NCI-H446 (cell line): ENCODE results near the gene PLCB1.

ENCODE experiments used
- DNase-seq, 2 experiments: peaks; one replicate each; lab custom pipeline; 2025; lab: John Stamatoyannopoulos, UW

The PLCB1 gene

GRCh38 chr20:8505476-8506200 is 373.6 kb downstream of the PLCB1 start:
- peak in 1 of 2 experiments; percentile 39 for DNase-seq

- DNase-seq: no peak
These were observed 375.2 kb downstream of the PLCB1 start for GRCh38 chr20:8507231-8507630.

GRCh38 chr20:8509809-8510208 is 377.7 kb downstream of the PLCB1 start:
- DNase-seq: peak in 1 of 2 experiments; percentile 38

GRCh38 chr20:8510808-8511207 is 378.7 kb downstream of the PLCB1 start:
- DNase-seq: no peak

- DNase-seq: no peak
These were observed 379.9 kb downstream of the PLCB1 start for GRCh38 chr20:8512003-8512402.

GRCh38 chr20:8515810-8516435 is 383.9 kb downstream of the PLCB1 start:
- peak; percentile 80 to 91 for DNase-seq

GRCh38 chr20:8518878-8519277 is 386.8 kb downstream of the PLCB1 start:
- DNase-seq: no peak

- no peak for DNase-seq
These were observed 387.8 kb downstream of the PLCB1 start for GRCh38 chr20:8519887-8520286.

- no peak for DNase-seq
These were observed 390.1 kb downstream of the PLCB1 start for GRCh38 chr20:8522168-8522567.

GRCh38 chr20:8523684-8524083 is 391.6 kb downstream of the PLCB1 start:
- DNase-seq: peak; percentile 58 to 65

GRCh38 chr20:8524101-8525016 is 392.3 kb downstream of the PLCB1 start:
- peak; percentile 28 to 38 for DNase-seq

GRCh38 chr20:8525017-8525343 is 392.9 kb downstream of the PLCB1 start:
- DNase-seq: no peak

- no peak for DNase-seq
These were observed 394.5 kb downstream of the PLCB1 start for GRCh38 chr20:8526610-8527009.

- DNase-seq: no peak
These were observed 396.1 kb downstream of the PLCB1 start for GRCh38 chr20:8527998-8528723.

- DNase-seq: no peak
These were observed 398.0 kb downstream of the PLCB1 start for GRCh38 chr20:8530022-8530421.

- DNase-seq: no peak
These were observed 400.1 kb downstream of the PLCB1 start for GRCh38 chr20:8532169-8532568.

GRCh38 chr20:8534368-8535160 is 402.5 kb downstream of the PLCB1 start:
- peak in 1 of 2 experiments; percentile 29 for DNase-seq

GRCh38 chr20:8535403-8536261 is 403.6 kb downstream of the PLCB1 start:
- DNase-seq: peak in 1 of 2 experiments; percentile 7

GRCh38 chr20:8536262-8536618 is 404.2 kb downstream of the PLCB1 start:
- DNase-seq: no peak

- no peak for DNase-seq
These were observed 408.4 kb downstream of the PLCB1 start for GRCh38 chr20:8540466-8540865.
